DLD1 (cell line): ENCODE data around the gene ASTN2.

Experiments used
- in situ Hi-C: cut with HindIII; loops from 2 replicates; pipeline ENCODE4 v1.10.0; 2017; ENCODE audit warnings: low sequenced_read_pairs

Gene ASTN2

GRCh38 chr9:117414906-117415331 lies at the start of gene ASTN2:
TSS of gene ASTN2 (minus strand) at chr9:117415057. CDS start at chr9:117414938, 119 bp downstream.
- in situ Hi-C loops: no loop called here

GRCh38 chr9:117462861-117463260 lies 48.0 kb upstream of the ASTN2 start:
- in situ Hi-C loops: no loop called here

- in situ Hi-C loops: no loop called here
Observed at GRCh38 chr9:117461386-117461785, 46.5 kb upstream of the ASTN2 start.

- in situ Hi-C loops: no loop called here
Observed at GRCh38 chr9:117460743-117461142, 45.9 kb upstream of the ASTN2 start.

- in situ Hi-C loops: no loop called here
Observed at GRCh38 chr9:117459913-117460312, 45.1 kb upstream of the ASTN2 start.

GRCh38 chr9:117458066-117458465 lies 43.2 kb upstream of the ASTN2 start:
- in situ Hi-C loops: no loop called here

GRCh38 chr9:117454711-117455110 lies 39.9 kb upstream of the ASTN2 start:
- in situ Hi-C loops: no loop called here

- in situ Hi-C loops: no loop called here
Observed at GRCh38 chr9:117453737-117454136, 38.9 kb upstream of the ASTN2 start.

GRCh38 chr9:117451311-117451710 lies 36.5 kb upstream of the ASTN2 start:
- in situ Hi-C loops: no loop called here

- in situ Hi-C loops: no loop called here
Observed at GRCh38 chr9:117448066-117448465, 33.2 kb upstream of the ASTN2 start.

GRCh38 chr9:117445631-117446030 lies 30.8 kb upstream of the ASTN2 start:
- in situ Hi-C loops: no loop called here

- in situ Hi-C loops: no loop called here
Observed at GRCh38 chr9:117444501-117444900, 29.6 kb upstream of the ASTN2 start.

GRCh38 chr9:117437283-117437682 lies 22.4 kb upstream of the ASTN2 start:
- in situ Hi-C loops: no loop called here

GRCh38 chr9:117435630-117436261 lies 20.9 kb upstream of the ASTN2 start:
- in situ Hi-C loops: no loop called here

- in situ Hi-C loops: no loop called here
Observed at GRCh38 chr9:117434566-117434965, 19.7 kb upstream of the ASTN2 start.

- in situ Hi-C loops: no loop called here
Observed at GRCh38 chr9:117430813-117431212, 16.0 kb upstream of the ASTN2 start.

GRCh38 chr9:117427357-117427913 lies 12.6 kb upstream of the ASTN2 start:
- in situ Hi-C loops: no loop called here

GRCh38 chr9:117425566-117425965 lies 10.7 kb upstream of the ASTN2 start:
- in situ Hi-C loops: no loop called here

- in situ Hi-C loops: no loop called here
Observed at GRCh38 chr9:117424291-117424690, 9.4 kb upstream of the ASTN2 start.

- in situ Hi-C loops: no loop called here
Observed at GRCh38 chr9:117418111-117418510, 3.3 kb upstream of the ASTN2 start.

- in situ Hi-C loops: no loop called here
Observed at GRCh38 chr9:117416856-117417255, 2.0 kb upstream of the ASTN2 start.

GRCh38 chr9:117415358-117415914 lies 579 bp upstream of the ASTN2 start:
- in situ Hi-C loops: no loop called here
